ENCODE measurements around the gene ACMSD. TPM values are rescaled to one million over a fixed set of nuclear protein-coding genes. Genes with fewer than 3 reads are reported as not detected.

ACMSD gene
- total RNA-seq, 1 experiment from 2014 or later = not detected

- no peaks in the 10 kb centered on the region for H4K20me1 ChIP-seq (ENCODE audit: low read length)
- no peak for TF ChIP-seq CTCF (conservative IDR thresholded peaks at IDR 0.05; ENCODE audit: low read depth, low read length)
- no peak overlapping the region for H3K4me2 ChIP-seq (ENCODE audit: low read length)
- intact Hi-C loops (cut with micrococcal nuclease) = no loop called here
- H3K36me3 ChIP-seq (ENCODE audit: low read depth, low read length) = no peaks in the 10 kb centered on the region
- no peaks in the 10 kb centered on the region for H3K9me3 ChIP-seq (ENCODE audit: low read length)
- no peak overlapping the region for H3K4me3 ChIP-seq (ENCODE audit: low read length)
- CTCF ChIA-PET = no interaction called here
- DNase-seq (no peak), ATAC-seq (no peak)
- H3K9me2 ChIP-seq (replicated peaks; ENCODE audit: low read length) = no peaks in the 10 kb centered on the region
- no peaks in the 10 kb centered on the region for H3K79me2 ChIP-seq (ENCODE audit: low read length)
- no peak overlapping the region for H2AFZ ChIP-seq (ENCODE audit: low read length)
- POLR2A ChIA-PET (ENCODE audit: unreplicated experiment) = no interaction called here
- BruUV-seq (replicated peaks) = no TSS peak
- no peaks in the 10 kb centered on the region for H3K4me1 ChIP-seq (ENCODE audit: insufficient read depth, low read length)
- no peak overlapping the region for H3K27ac ChIP-seq (ENCODE audit: low read length)
- H3K27me3 ChIP-seq (ENCODE audit: low read length) = no peaks in the 10 kb centered on the region
- H3F3A ChIP-seq (ENCODE audit: low read length, unreplicated experiment) = no peaks in the 10 kb centered on the region
- no peak overlapping the region for H3K9ac ChIP-seq (ENCODE audit: low read length)
Observed at GRCh38 chr2:134792186-134792585, 46.2 kb upstream of the ACMSD start.

- intact Hi-C loops (cut with micrococcal nuclease) = no loop called here
- Histone ChIP-seq H3K27me3 (ENCODE audit: low read length) (no peaks in the 10 kb centered on the region), H3K79me2 (ENCODE audit: low read length) (no peaks in the 10 kb centered on the region), H2AFZ (ENCODE audit: low read length) (no peak overlapping the region), H3K27ac (ENCODE audit: low read length) (no peak overlapping the region), H3K4me2 (ENCODE audit: low read length) (no peak overlapping the region), H4K20me1 (ENCODE audit: low read length) (no peaks in the 10 kb centered on the region), H3K4me1 (ENCODE audit: insufficient read depth, low read length) (no peaks in the 10 kb centered on the region), H3K9me2 (replicated peaks; ENCODE audit: low read length) (no peaks in the 10 kb centered on the region), H3F3A (ENCODE audit: low read length, unreplicated experiment) (no peaks in the 10 kb centered on the region), H3K9me3 (ENCODE audit: low read length) (no peaks in the 10 kb centered on the region), H3K4me3 (ENCODE audit: low read length) (no peak overlapping the region), H3K9ac (ENCODE audit: low read length) (no peak overlapping the region), H3K36me3 (ENCODE audit: low read depth, low read length) (no peaks in the 10 kb centered on the region)
- TF ChIP-seq EZH2 (IDR thresholded peaks at IDR 0.05; ENCODE audit: low read length, unreplicated experiment) (no peak), CTCF (conservative IDR thresholded peaks at IDR 0.05; ENCODE audit: low read depth, low read length) (no peak), EZH2phosphoT487 (IDR thresholded peaks at IDR 0.05; ENCODE audit: borderline replicate concordance, low read length) (no peak)
- ATAC-seq = no peak
- CTCF ChIA-PET = no interaction called here
- no peak for DNase-seq
- POLR2A ChIA-PET (ENCODE audit: unreplicated experiment) = no interaction called here
- BruUV-seq (replicated peaks) = no TSS peak
Observed at GRCh38 chr2:134795765-134796164, 42.7 kb upstream of the ACMSD start.

- BruUV-seq (replicated peaks) = no TSS peak
- no peak for ATAC-seq
Observed at GRCh38 chr2:134796373-134796772, 42.0 kb upstream of the ACMSD start.

More at GRCh38 chr2:134796373-134796772, 42.0 kb upstream of the ACMSD start:
- DNase-seq = no peak
- ChIA-PET CTCF (no interaction called here), POLR2A (ENCODE audit: unreplicated experiment) (no interaction called here)
- H2AFZ ChIP-seq (ENCODE audit: low read length) = no peak overlapping the region
- H3K4me3 ChIP-seq (ENCODE audit: low read length) = no peak overlapping the region
- no peaks in the 10 kb centered on the region for H3K36me3 ChIP-seq (ENCODE audit: low read depth, low read length)
- H3K27me3 ChIP-seq (ENCODE audit: low read length) = no peaks in the 10 kb centered on the region
- no peaks in the 10 kb centered on the region for H4K20me1 ChIP-seq (ENCODE audit: low read length)
- TF ChIP-seq EZH2 (IDR thresholded peaks at IDR 0.05; ENCODE audit: low read length, unreplicated experiment) = no peak
- no peak for TF ChIP-seq CTCF (conservative IDR thresholded peaks at IDR 0.05; ENCODE audit: low read depth, low read length)
- no peak for TF ChIP-seq EZH2phosphoT487 (IDR thresholded peaks at IDR 0.05; ENCODE audit: borderline replicate concordance, low read length)
- no peak overlapping the region for H3K9ac ChIP-seq (ENCODE audit: low read length)
- no peaks in the 10 kb centered on the region for H3F3A ChIP-seq (ENCODE audit: low read length, unreplicated experiment)
- no peaks in the 10 kb centered on the region for H3K79me2 ChIP-seq (ENCODE audit: low read length)
- no peaks in the 10 kb centered on the region for H3K9me3 ChIP-seq (ENCODE audit: low read length)
- no peaks in the 10 kb centered on the region for H3K9me2 ChIP-seq (replicated peaks; ENCODE audit: low read length)
- intact Hi-C loops (cut with micrococcal nuclease) = no loop called here
- no peak overlapping the region for H3K4me2 ChIP-seq (ENCODE audit: low read length)
- no peak overlapping the region for H3K27ac ChIP-seq (ENCODE audit: low read length)
- H3K4me1 ChIP-seq (ENCODE audit: insufficient read depth, low read length) = no peaks in the 10 kb centered on the region

Data from PC-3 (cell line).